K562 (cell line): ENCODE measurements around the gene YBEY. TPM values are rescaled to one million over a fixed set of nuclear protein-coding genes. Genes with fewer than 3 reads are reported as not detected.

Experiments
- ASH1L ChIP-seq: fragments of 450-650 bp; IDR thresholded peaks from 2 replicates; pipeline ENCODE4 v1.6.1; 2018; ENCODE audit warnings: borderline replicate concordance, mild to moderate bottlenecking, low read depth; ENCODE audit not compliant: partially characterized antibody
- ATF4 ChIP-seq: fragments of 450-650 bp; formaldehyde crosslinking; IDR thresholded peaks from 2 replicates; pipeline ENCODE4 v1.4.0; 2022; ENCODE audit warnings: mild to moderate bottlenecking, moderate library complexity
- CBX5 ChIP-seq: IDR thresholded peaks from 2 replicates; pipeline ENCODE4 v1.6.1; 2014; ENCODE audit warnings: low read depth, borderline replicate concordance
- GABPA ChIP-seq: fragments of 200-800 bp; sonication (Bioruptor generic); conservative IDR thresholded peaks from 2 replicates; pipeline ENCODE4 v1.6.1; 2016; ENCODE audit warnings: low read depth, missing genetic modification characterization, missing compliant biosample characterization
- HBP1 ChIP-seq: fragments of 450-650 bp; formaldehyde crosslinking; IDR thresholded peaks from 2 replicates; pipeline ENCODE4 v1.4.0; 2022; ENCODE audit warnings: missing genetic modification characterization
- HDAC8 ChIP-seq: fragments of 450-650 bp; IDR thresholded peaks from 2 replicates; pipeline ENCODE4 v1.6.1; 2016; ENCODE audit warnings: mild to moderate bottlenecking, missing genetic modification characterization, moderate library complexity, missing compliant biosample characterization
- KDM2B ChIP-seq: fragments of 250-450 bp; sonication (Bioruptor Pico); IDR thresholded peaks from 2 replicates; pipeline ENCODE4 v1.8.0; 2021; ENCODE audit warnings: mild to moderate bottlenecking, moderate library complexity
- MECOM ChIP-seq: fragments of 250-450 bp; sonication (Bioruptor Pico); IDR thresholded peaks from 2 replicates; pipeline ENCODE4 v1.8.0; 2022; ENCODE audit warnings: inconsistent platforms
- ZBTB26 ChIP-seq: fragments of 450-650 bp; formaldehyde crosslinking; IDR thresholded peaks from 2 replicates; pipeline ENCODE4 v1.4.0; 2022; ENCODE audit warnings: missing genetic modification characterization
- ZBTB34 ChIP-seq: fragments of 250-450 bp; sonication (Bioruptor Pico); IDR thresholded peaks from 2 replicates; pipeline ENCODE4 v1.8.0; 2021; ENCODE audit warnings: mild to moderate bottlenecking, moderate library complexity
- ZBTB49 ChIP-seq: sonication (generic); formaldehyde crosslinking; IDR thresholded peaks from 2 replicates; pipeline ENCODE4 v1.8.0; 2022; ENCODE audit warnings: missing genetic modification reagents, mild to moderate bottlenecking, borderline replicate concordance
- ZC3H4 ChIP-seq: sonication (generic); formaldehyde crosslinking; IDR thresholded peaks from 2 replicates; pipeline ENCODE4 v1.9.0; 2021; ENCODE audit warnings: missing genetic modification reagents, borderline replicate concordance
- ZMIZ1 ChIP-seq, 2 experiments: fragments of 150-350 bp in 1 of 2; IDR thresholded peaks; 2 replicates each; pipeline ENCODE4 v1.6.1; 2012 to 2016; ENCODE audit warnings: low read depth in 2 of 2, low read length in 2 of 2, mild to moderate bottlenecking in 1 of 2, moderate library complexity in 1 of 2
- ZNF224 ChIP-seq: sonication (generic); formaldehyde crosslinking; IDR thresholded peaks from 2 replicates; pipeline ENCODE4 v1.8.0; 2022; ENCODE audit warnings: mild to moderate bottlenecking, missing genetic modification reagents
- polyA plus RNA-seq, 8 experiments: library from polyadenylated mRNA; depleted of rRNA in 4 of 8; stranded (reverse) in 5 of 8; unstranded in 3 of 8; fragments of >200 nt; fragmentation: Nextera tagmentation in 2 of 8; fragmentation: Illumina TruSeq in 1 of 8; extraction: Ambion mirVana in 2 of 8; extraction: Trizol in 1 of 8; gene quantifications; 2 replicates each; pipeline versions ENCODE4 v1.2.1 to v1.2.3, GENCODE V29; 2011 to 2014; ENCODE audit warnings: inconsistent platforms in 1 of 8, missing spikeins in 1 of 8
- total RNA-seq, 7 experiments: library from RNA; depleted of rRNA in 6 of 7; stranded (reverse); fragments of >200 nt in 6 of 7; fragmentation: Illumina TruSeq in 2 of 7; extraction: Trizol in 2 of 7; gene quantifications; 2 replicates each; pipeline versions ENCODE4 v1.2.1 to v1.2.3, GENCODE V29; 2011 to 2021; ENCODE audit warnings: low replicate concordance in 1 of 7

YBEY gene
- total and polyA plus RNA-seq, 9 of the 15 experiments (the other 6 are each of a cell fraction or from before 2014, with no cell fraction given) = 6.4 to 28.0 (median 12.4) TPM

GRCh38 chr21:46285761-46286647 lies at the start of gene YBEY (continued):
- TF ChIP-seq ZMIZ1 (IDR thresholded peaks at IDR 0.05; ENCODE audit: low read depth in 2 of 2, low read length in 2 of 2) = peak in 1 of 2 experiments; percentile 63; a peak in 1 of 4 replicates
- 0 out of 2 replicates have a peak, but pooled peaks have one; percentile 54 for TF ChIP-seq HBP1 (CRISPR knock-in tag)
- TF ChIP-seq ZBTB49 = peak; percentile 72; the same call in 1 of the 2 replicates
- peak; percentile 80; the same call in 1 of the 2 replicates for TF ChIP-seq HDAC8 (tag)
- 0 out of 2 replicates have a peak, but pooled peaks have one; percentile 4 for TF ChIP-seq ATF4 (CRISPR knock-in tag)
- no peak for TF ChIP-seq ZC3H4 (CRISPR knock-in tag)
- 0 out of 2 replicates have a peak, but pooled peaks have one; percentile 50 for TF ChIP-seq CBX5
- TF ChIP-seq ZNF224 (CRISPR knock-in tag) = 0 out of 2 replicates have a peak, but pooled peaks have one; percentile 76
- peak; percentile 100 for TF ChIP-seq GABPA (tag)
- TF ChIP-seq ZBTB26 (CRISPR knock-in tag) = no peak
- 0 out of 2 replicates have a peak, but pooled peaks have one; percentile 68 for TF ChIP-seq KDM2B (CRISPR knock-in tag)
- no peak for TF ChIP-seq ZBTB34 (CRISPR knock-in tag)
- no peak for TF ChIP-seq MECOM (CRISPR knock-in tag)
- TF ChIP-seq ASH1L = no peak
